Measurements from ENCODE around the gene EFNA4. TPM values are rescaled to one million over a fixed set of nuclear protein-coding genes. Genes with fewer than 3 reads are reported as not detected.

EFNA4 gene
- total RNA-seq, 1 experiment from 2014 or later, result 7.4 TPM

DNA sequence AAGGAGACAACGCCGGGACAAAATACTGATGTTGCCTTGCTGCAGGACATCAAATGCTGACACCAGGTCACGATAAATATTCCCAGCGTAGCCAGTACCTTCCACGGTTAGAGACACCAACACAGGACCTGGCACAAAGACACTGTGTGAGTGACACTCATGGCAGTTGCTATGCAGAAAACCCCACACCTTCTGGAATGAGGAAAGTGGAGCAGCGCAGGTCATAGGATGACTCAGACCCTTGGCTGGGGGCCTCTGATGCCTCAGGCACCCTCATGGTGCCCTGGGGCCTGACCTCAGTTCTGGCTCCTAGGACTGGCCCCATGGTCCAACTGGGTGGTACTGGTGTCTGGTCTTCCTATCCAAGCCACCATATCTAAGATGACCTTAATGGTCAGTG lies 37.0 kb upstream of the EFNA4 start:
- Mint-ChIP-seq H3K36me3 (ENCODE audit: insufficient read depth, unreplicated experiment) (peaks cover 15% of the 10 kb centered on the region), H3K27me3 (ENCODE audit: insufficient read depth, unreplicated experiment) (no peaks in the 10 kb centered on the region), H3K4me1 (ENCODE audit: insufficient read depth, unreplicated experiment) (peaks cover 26% of the 10 kb centered on the region), H3K4me3 (ENCODE audit: unreplicated experiment) (no peak overlapping the region), H3K9me3 (ENCODE audit: unreplicated experiment) (no peaks in the 10 kb centered on the region), H3K27ac (ENCODE audit: low read depth, unreplicated experiment) (no peak overlapping the region)
- ChIA-PET POLR2A (interaction anchor here (1.0 to 6.3 kb wide), 3 partner anchors 12 to 17 kb away, joined by 4 to 30 read pairs (median 5); no protein-coding TSS in a partner anchor), CTCF (no interaction called here)
- DNase-seq (ENCODE audit: unreplicated experiment), result peak; percentile 67
- no TSS peak for BruUV-seq (replicated peaks)
- TF ChIP-seq, protein P1, sequence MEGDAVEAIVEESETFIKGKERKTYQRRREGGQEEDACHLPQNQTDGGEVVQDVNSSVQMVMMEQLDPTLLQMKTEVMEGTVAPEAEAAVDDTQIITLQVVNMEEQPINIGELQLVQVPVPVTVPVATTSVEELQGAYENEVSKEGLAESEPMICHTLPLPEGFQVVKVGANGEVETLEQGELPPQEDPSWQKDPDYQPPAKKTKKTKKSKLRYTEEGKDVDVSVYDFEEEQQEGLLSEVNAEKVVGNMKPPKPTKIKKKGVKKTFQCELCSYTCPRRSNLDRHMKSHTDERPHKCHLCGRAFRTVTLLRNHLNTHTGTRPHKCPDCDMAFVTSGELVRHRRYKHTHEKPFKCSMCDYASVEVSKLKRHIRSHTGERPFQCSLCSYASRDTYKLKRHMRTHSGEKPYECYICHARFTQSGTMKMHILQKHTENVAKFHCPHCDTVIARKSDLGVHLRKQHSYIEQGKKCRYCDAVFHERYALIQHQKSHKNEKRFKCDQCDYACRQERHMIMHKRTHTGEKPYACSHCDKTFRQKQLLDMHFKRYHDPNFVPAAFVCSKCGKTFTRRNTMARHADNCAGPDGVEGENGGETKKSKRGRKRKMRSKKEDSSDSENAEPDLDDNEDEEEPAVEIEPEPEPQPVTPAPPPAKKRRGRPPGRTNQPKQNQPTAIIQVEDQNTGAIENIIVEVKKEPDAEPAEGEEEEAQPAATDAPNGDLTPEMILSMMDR (IDR thresholded peaks at IDR 0.05; ENCODE audit: unreplicated experiment), result no peak
- intact Hi-C loops (cut with micrococcal nuclease), result no loop called here

DNA sequence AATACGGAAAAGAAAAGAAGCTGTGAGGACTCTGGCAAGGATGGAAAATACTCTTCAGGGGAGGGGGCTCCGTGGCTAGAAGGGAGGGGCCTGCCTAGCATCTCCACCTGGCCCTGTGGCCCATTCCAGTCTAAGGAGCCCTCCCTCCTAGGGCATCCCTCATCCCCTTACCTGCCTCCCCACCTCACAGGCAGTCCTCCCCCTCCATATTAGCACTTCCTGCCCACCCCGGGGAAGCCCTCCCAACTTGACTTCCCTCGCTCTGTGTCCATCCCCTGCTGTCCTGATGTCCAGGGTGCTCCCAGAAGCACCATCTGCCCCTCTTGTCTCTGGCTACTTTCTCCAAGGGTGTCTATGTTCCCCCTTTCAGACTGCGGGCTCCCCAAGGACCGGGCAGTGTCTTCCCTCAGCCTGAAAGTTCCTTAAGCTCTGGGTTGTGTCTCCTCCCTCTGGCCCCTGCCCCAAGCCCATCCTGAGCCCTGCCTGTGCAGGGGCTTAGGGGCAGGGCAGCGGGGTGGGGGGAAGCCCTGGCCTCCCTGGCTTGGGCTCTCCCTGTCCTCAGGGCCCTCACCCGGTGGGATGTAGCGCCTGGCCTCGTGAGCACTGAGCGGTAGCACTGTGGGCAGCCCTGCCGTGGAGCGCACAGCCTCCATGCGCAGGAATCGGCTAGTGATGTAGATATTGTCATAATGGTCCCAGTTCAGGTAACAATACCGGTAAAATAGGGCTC lies 33.9 kb upstream of the EFNA4 start:
- TF ChIP-seq, protein P1 (IDR thresholded peaks at IDR 0.05; ENCODE audit: unreplicated experiment), result no peak
- no TSS peak for BruUV-seq (replicated peaks)
- Mint-ChIP-seq H3K36me3 (ENCODE audit: insufficient read depth, unreplicated experiment) (no peaks in the 10 kb centered on the region), H3K4me3 (ENCODE audit: unreplicated experiment) (no peak overlapping the region), H3K27ac (ENCODE audit: low read depth, unreplicated experiment) (no peak overlapping the region), H3K4me1 (ENCODE audit: insufficient read depth, unreplicated experiment) (peaks cover 9% of the 10 kb centered on the region), H3K27me3 (ENCODE audit: insufficient read depth, unreplicated experiment) (no peaks in the 10 kb centered on the region), H3K9me3 (ENCODE audit: unreplicated experiment) (no peaks in the 10 kb centered on the region)
- intact Hi-C loops (cut with micrococcal nuclease), result no loop called here
- DNase-seq (ENCODE audit: unreplicated experiment), result no peak
- POLR2A ChIA-PET, result interaction anchor here (6.3 kb wide), 1 partner anchor 9 kb away, joined by 30 read pairs; no protein-coding TSS in a partner anchor
- CTCF ChIA-PET, result interaction anchor here (1.7 to 2.0 kb wide), 2 partner anchors 9 to 12 kb away, joined by 4 to 12 read pairs; no protein-coding TSS in a partner anchor

DNA sequence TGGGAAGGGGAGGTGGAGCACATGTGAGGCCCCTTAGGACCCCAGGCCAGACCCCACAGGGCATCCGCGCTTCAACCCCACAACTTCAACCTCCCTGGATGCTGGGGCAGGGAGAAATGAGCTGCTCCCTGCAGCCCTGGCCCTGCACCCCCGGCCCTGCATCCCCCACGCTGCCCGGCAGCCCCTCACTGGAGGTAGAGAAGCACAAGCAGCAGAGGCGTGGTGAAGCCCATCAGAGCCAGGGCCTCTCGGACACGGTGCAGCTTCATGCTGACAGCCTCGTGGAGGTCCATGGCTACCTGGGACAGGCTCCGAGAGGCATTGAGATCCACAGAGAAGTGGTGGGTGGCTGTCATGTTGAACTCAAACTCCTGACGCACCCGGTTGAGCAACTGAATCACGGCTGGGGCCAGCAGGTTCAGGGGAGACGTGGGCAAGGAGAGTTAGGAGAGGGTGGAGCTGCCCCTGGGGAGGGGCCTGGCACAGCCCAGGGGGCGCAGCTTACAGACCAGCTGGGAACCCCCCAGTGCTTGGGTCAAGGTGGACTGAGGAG lies 33.2 kb upstream of the EFNA4 start:
- ChIA-PET POLR2A (interaction anchor here (6.3 to 9.7 kb wide), 2 partner anchors 8 to 11 kb away, joined by 30 to 275 read pairs; no protein-coding TSS in a partner anchor), CTCF (interaction anchor here (1.7 to 2.0 kb wide), 2 partner anchors 9 to 13 kb away, joined by 4 to 12 read pairs; no protein-coding TSS in a partner anchor)

DNA sequence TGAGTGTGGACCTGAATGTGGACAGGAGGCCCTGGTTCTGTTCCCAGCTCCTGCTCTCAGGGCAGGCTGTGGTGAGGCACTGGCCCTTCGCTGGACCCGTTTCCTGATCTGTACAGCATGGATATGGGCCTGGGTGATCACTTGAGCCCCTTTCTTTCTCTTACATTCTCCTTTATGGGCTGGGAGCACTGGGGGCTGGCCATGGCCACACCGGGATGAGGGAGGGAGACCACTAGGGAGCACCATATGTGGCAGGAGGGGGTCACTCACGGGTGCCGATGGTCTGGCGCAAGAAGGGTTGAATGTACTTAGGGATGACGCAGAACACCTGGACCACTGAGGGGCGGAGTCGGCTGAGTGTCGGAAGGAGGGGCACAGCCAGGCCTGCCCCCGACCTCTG lies 32.6 kb upstream of the EFNA4 start:
- TF ChIP-seq, protein P1 (IDR thresholded peaks at IDR 0.05; ENCODE audit: unreplicated experiment), result no peak
- H3K27me3 Mint-ChIP-seq (ENCODE audit: insufficient read depth, unreplicated experiment), result no peaks in the 10 kb centered on the region
- DNase-seq (ENCODE audit: unreplicated experiment), result no peak
- no peaks in the 10 kb centered on the region for H3K9me3 Mint-ChIP-seq (ENCODE audit: unreplicated experiment)
- peaks cover 5% of the 10 kb centered on the region for H3K4me1 Mint-ChIP-seq (ENCODE audit: insufficient read depth, unreplicated experiment)
- no peaks in the 10 kb centered on the region for H3K36me3 Mint-ChIP-seq (ENCODE audit: insufficient read depth, unreplicated experiment)
- H3K27ac Mint-ChIP-seq (ENCODE audit: low read depth, unreplicated experiment), result no peak overlapping the region
- POLR2A ChIA-PET, result interaction anchor here (9.7 kb wide), 1 partner anchor 12 kb away, joined by 275 read pairs; no protein-coding TSS in a partner anchor
- H3K4me3 Mint-ChIP-seq (ENCODE audit: unreplicated experiment), result no peak overlapping the region
- intact Hi-C loops (cut with micrococcal nuclease), result no loop called here
- CTCF ChIA-PET, result interaction anchor here (1.7 kb wide), 1 partner anchor 13 kb away, joined by 4 read pairs; no protein-coding TSS in a partner anchor
- no TSS peak for BruUV-seq (replicated peaks)

More for the DNA sequence above, 33.2 kb upstream of the EFNA4 start:
- Mint-ChIP-seq H3K4me3 (ENCODE audit: unreplicated experiment) (no peak overlapping the region), H3K4me1 (ENCODE audit: insufficient read depth, unreplicated experiment) (peaks cover 11% of the 10 kb centered on the region), H3K9me3 (ENCODE audit: unreplicated experiment) (no peaks in the 10 kb centered on the region), H3K36me3 (ENCODE audit: insufficient read depth, unreplicated experiment) (no peaks in the 10 kb centered on the region), H3K27me3 (ENCODE audit: insufficient read depth, unreplicated experiment) (no peaks in the 10 kb centered on the region), H3K27ac (ENCODE audit: low read depth, unreplicated experiment) (no peak overlapping the region)
- TF ChIP-seq, protein P1 (IDR thresholded peaks at IDR 0.05; ENCODE audit: unreplicated experiment), result no peak
- DNase-seq (ENCODE audit: unreplicated experiment), result no peak
- no TSS peak for BruUV-seq (replicated peaks)
- intact Hi-C loops (cut with micrococcal nuclease), result no loop called here
